AG09309 (cell line): ENCODE results near the gene NRP2.

ENCODE experiments used
- DNase-seq: peaks from one replicate; pipeline ENCODE4 v3.0.0-alpha.2; 2010; ENCODE audit warnings: low read depth
- H3K4me3 ChIP-seq: 2 replicates; pipeline ENCODE4 v1.5.1; 2011; ENCODE audit warnings: mild to moderate bottlenecking, low read depth, low read length, moderate library complexity; ENCODE audit not compliant: control insufficient read depth
- CTCF ChIP-seq: IDR thresholded peaks from 2 replicates; pipeline ENCODE4 v1.5.1; 2011; ENCODE audit warnings: mild to moderate bottlenecking, low read depth, low read length, inconsistent platforms; ENCODE audit not compliant: insufficient read depth, control insufficient read depth; ENCODE audit errors: missing control alignments

Gene NRP2

GRCh38 chr2:205750797-205751196 is 68.5 kb downstream of the NRP2 start:
- DNase-seq, result no peak
- no peak for TF ChIP-seq CTCF
- no peak overlapping the region for H3K4me3 ChIP-seq

GRCh38 chr2:205751569-205752031 is 69.3 kb downstream of the NRP2 start:
- TF ChIP-seq CTCF, result no peak

GRCh38 chr2:205752296-205752820 is 70.1 kb downstream of the NRP2 start:
- no peak for TF ChIP-seq CTCF
- no peak for DNase-seq
- H3K4me3 ChIP-seq, result no peak overlapping the region

More at GRCh38 chr2:205751569-205752031, 69.3 kb downstream of the NRP2 start:
- no peak overlapping the region for H3K4me3 ChIP-seq
- DNase-seq, result no peak

GRCh38 chr2:205752924-205753323 is 70.6 kb downstream of the NRP2 start:
- TF ChIP-seq CTCF, result no peak
- peak; percentile 65 for DNase-seq
- H3K4me3 ChIP-seq, result no peak overlapping the region

- H3K4me3 ChIP-seq, result no peak overlapping the region
- no peak for DNase-seq
- TF ChIP-seq CTCF, result no peak
These were observed 72.1 kb downstream of the NRP2 start for GRCh38 chr2:205754285-205754923.

- DNase-seq, result no peak
- H3K4me3 ChIP-seq, result no peak overlapping the region
- no peak for TF ChIP-seq CTCF
These were observed 72.6 kb downstream of the NRP2 start for GRCh38 chr2:205754924-205755321.
